Lower leg skin (tissue), 3 donors: ENCODE results near the gene GDPD3.

Experiments used
- CTCF ChIP-seq, 3 donors: fragments of 450-650 bp; IDR thresholded peaks; one replicate each; pipeline ENCODE4 v1.5.1; 2016; ENCODE audit warnings: antibody characterized with exemption in 3 of 3, mild to moderate bottlenecking in 3 of 3, moderate library complexity in 2 of 3
- POLR2A ChIP-seq, 2 donors: fragments of 450-650 bp; IDR thresholded peaks; one replicate each; pipeline ENCODE4 v1.6.1; 2016 to 2017; ENCODE audit warnings: antibody characterized with exemption in 2 of 2, mild to moderate bottlenecking in 1 of 2, moderate library complexity in 1 of 2

- TF ChIP-seq CTCF (IDR thresholded peaks at IDR 0.05) (no peak), POLR2A (IDR thresholded peaks at IDR 0.05) (no peak)
Observed at GRCh38 chr16:30113031-30113710, at the start of gene GDPD3.
